IPS DF 6.9 (cell line): ENCODE data around the gene FLII.
"Not testable (repeated sequence)": the region's sequence is repeated elsewhere in the genome, so short reads cannot be mapped to it uniquely, and the experiment has no call there.

Experiments used
- DNase-seq: peaks from one replicate; pipeline ENCODE4 v3.0.0-alpha.2; 2013; ENCODE audit warnings: low read depth, low spot score
- H3K27ac ChIP-seq: one replicate; pipeline ENCODE4 v1.5.1; 2013; ENCODE audit warnings: low read length, control low read depth
- H3K27me3 ChIP-seq: 2 replicates; pipeline ENCODE4 v1.6.1; 2013; ENCODE audit warnings: mild to moderate bottlenecking, low read length; ENCODE audit not compliant: control insufficient read depth, insufficient read depth
- H3K36me3 ChIP-seq: 2 replicates; pipeline ENCODE4 v1.6.1; 2013; ENCODE audit warnings: low read length; ENCODE audit not compliant: control insufficient read depth, insufficient read depth
- H3K4me1 ChIP-seq: 2 replicates; pipeline ENCODE4 v1.6.1; 2013; ENCODE audit warnings: low read length; ENCODE audit not compliant: control insufficient read depth, insufficient read depth
- H3K4me3 ChIP-seq: 2 replicates; pipeline ENCODE4 v1.5.1; 2013; ENCODE audit warnings: mild to moderate bottlenecking, low read length
- H3K9me3 ChIP-seq: 2 replicates; pipeline ENCODE4 v1.6.1; 2013; ENCODE audit warnings: low read length, inconsistent platforms; ENCODE audit not compliant: control insufficient read depth, insufficient read depth
- WGBS: extraction: QIAGEN DNeasy Blood & Tissue Kit; methylation state at CpG from one replicate; pipeline ENCODE4 v1.1.7; 2013; ENCODE audit warnings: mixed read lengths, missing lambda C conversion rate; ENCODE audit not compliant: insufficient read length, insufficient coverage; 5-methylcytosine and 5-hydroxymethylcytosine counted together

Gene FLII

DNA sequence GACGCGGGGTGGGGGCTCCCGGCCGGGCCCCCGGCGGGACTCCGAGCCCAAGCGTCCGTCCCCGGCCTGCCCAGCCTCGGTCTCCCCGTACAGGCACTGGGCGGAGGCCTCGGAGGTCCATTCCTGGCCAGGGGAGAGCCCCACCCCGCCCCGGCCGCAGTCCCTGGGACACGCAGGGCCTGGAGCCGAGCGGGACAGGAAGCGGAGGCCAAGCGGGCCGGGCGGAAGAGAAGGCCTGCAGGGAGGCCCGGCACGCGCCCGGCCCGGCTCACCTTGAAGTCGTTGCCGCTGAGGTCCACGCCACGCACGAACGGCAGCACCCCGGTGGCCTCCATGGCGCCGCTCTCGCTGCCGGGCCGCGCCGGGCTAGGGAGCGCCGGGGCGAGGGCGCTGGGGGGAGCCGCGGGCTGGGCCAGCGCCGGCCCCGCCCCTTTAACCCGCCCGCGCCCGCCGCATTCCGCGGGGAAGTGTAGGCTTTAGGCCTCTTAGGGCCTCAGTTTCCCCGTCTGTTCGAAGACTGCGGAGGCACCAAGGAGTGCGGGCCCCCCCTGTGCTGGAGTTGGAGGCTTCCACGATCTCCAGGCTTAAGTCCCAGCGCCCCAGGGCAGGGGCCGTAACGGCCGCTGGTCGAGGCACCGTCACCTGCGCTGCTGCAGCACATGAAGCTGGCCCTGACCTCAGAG lies at the start of gene FLII:
Gene FLII, minus strand, starts transcription at position 383 of the 683 bp plus-strand sequence. Its CDS starts 48 bp downstream, at position 335.
- Histone ChIP-seq H3K4me3 (peak within 1 kb of the TSS; percentile 92), H3K27ac (no peak within 1 kb of the TSS), H3K9me3 (no peaks in the 10 kb centered on the region), H3K36me3 (peaks cover 24% of the 10 kb centered on the region), H3K27me3 (no peaks in the 10 kb centered on the region), H3K4me1 (peaks cover 6% of the 10 kb centered on the region)
- no CpG with 5 or more reads among the region's 71 CpGs for WGBS
- DNase-seq = no peak

DNA sequence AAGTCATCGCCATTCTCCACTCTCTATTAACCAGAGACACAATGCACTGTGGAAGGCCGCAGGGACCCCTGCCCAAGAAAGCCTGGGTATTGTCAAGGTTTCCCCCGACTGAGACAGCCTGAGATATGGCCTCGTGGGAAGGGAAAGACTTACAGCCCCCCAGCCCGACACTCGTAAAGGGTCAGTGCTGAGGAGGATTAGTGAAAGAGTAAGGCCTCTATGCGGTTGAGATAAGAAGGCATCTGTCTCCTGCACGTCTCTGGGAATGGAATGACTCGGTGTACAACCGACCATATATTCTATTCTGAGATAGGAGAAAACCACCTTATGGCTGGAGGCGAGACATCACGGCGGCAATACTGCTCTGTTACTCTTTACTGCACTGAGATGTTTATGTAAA lies 44.7 kb upstream of the FLII start:
- peaks cover 37% of the 10 kb centered on the region for H3K36me3 ChIP-seq

GRCh38 chr17:18300725-18301480 lies 42.4 kb upstream of the FLII start:
- peaks cover 30% of the 10 kb centered on the region for H3K36me3 ChIP-seq
- no peaks in the 10 kb centered on the region for H3K4me1 ChIP-seq
- H3K27me3 ChIP-seq = no peaks in the 10 kb centered on the region
- no peak for DNase-seq
- no peak overlapping the region for H3K27ac ChIP-seq
- H3K4me3 ChIP-seq = no peak overlapping the region
- no CpG with 5 or more reads among the region's 8 CpGs for WGBS
- no peaks in the 10 kb centered on the region for H3K9me3 ChIP-seq

More for the DNA sequence above, 44.7 kb upstream of the FLII start:
- H3K9me3 ChIP-seq, DNase-seq, H3K27ac ChIP-seq, H3K4me1 ChIP-seq, H3K27me3 ChIP-seq, H3K4me3 ChIP-seq: not testable (repeated sequence)
- WGBS = no CpG with 5 or more reads among the region's 13 CpGs

DNA sequence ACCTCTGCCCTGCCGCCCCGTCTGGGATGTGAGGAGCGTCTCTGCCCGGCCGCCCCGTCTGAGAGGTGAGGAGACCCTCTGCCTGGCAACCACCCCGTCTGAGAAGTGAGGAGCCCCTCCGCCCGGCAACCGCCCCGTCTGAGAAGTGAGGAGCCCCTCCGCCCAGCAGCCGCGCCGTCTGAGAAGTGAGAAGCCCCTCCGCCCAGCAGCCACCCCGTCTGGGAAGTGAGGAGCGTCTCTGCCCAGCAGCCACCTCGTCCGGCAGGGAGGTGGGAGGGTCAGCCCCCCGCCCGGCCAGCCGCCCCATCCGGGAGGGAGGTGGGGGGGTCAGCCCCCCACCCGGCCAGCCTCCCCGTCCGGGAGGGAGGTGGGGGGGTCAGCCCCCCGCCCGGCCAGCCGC lies 39.5 kb upstream of the FLII start:
- DNase-seq, H3K9me3 ChIP-seq, H3K4me3 ChIP-seq, H3K4me1 ChIP-seq, H3K27me3 ChIP-seq, H3K27ac ChIP-seq: not testable (repeated sequence)
- peaks cover 25% of the 10 kb centered on the region for H3K36me3 ChIP-seq
- whole genome bisulfite sequencing = no CpG with 5 or more reads among the region's 30 CpGs

- Histone ChIP-seq H3K9me3 (no peaks in the 10 kb centered on the region), H3K4me3 (no peak overlapping the region), H3K36me3 (peaks cover 25% of the 10 kb centered on the region), H3K4me1 (no peaks in the 10 kb centered on the region), H3K27me3 (no peaks in the 10 kb centered on the region), H3K27ac (no peak overlapping the region)
- no peak for DNase-seq
- no CpG with 5 or more reads among the region's 15 CpGs for WGBS
Measured at GRCh38 chr17:18291718-18292540, 33.4 kb upstream of the FLII start.

- Histone ChIP-seq H3K4me1 (no peaks in the 10 kb centered on the region), H3K36me3 (peaks cover 39% of the 10 kb centered on the region), H3K4me3 (no peak overlapping the region), H3K27me3 (no peaks in the 10 kb centered on the region), H3K9me3 (no peaks in the 10 kb centered on the region), H3K27ac (no peak overlapping the region)
- DNase-seq = no peak
- WGBS = no CpG with 5 or more reads among the region's 11 CpGs
Measured at GRCh38 chr17:18285296-18285695, 26.8 kb upstream of the FLII start.

DNA sequence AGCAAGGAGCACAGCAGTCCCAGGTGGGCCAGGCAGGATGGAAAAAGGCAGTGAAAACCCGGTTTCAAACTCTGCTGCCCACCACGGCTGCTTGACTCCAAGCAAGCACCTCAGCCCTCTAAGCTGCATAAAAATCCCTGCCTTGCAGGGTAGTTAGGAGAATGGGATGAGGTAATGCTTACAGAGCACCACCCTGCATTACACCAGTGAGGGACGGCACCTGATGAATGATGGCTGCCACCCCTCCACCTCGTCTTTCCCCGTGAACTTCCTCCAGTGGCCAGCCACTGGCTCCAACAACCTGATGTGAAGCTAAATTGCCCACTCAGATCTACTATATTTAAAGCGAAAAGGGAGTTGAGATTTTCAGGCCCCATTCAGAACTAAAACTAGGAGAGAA lies 23.2 kb upstream of the FLII start:
- Histone ChIP-seq H3K36me3 (peaks cover 48% of the 10 kb centered on the region), H3K27ac (no peak overlapping the region), H3K27me3 (no peaks in the 10 kb centered on the region), H3K4me1 (no peaks in the 10 kb centered on the region), H3K9me3 (no peaks in the 10 kb centered on the region), H3K4me3 (no peak overlapping the region)
- DNase-seq = no peak
- WGBS = no CpG with 5 or more reads among the region's 6 CpGs

DNA sequence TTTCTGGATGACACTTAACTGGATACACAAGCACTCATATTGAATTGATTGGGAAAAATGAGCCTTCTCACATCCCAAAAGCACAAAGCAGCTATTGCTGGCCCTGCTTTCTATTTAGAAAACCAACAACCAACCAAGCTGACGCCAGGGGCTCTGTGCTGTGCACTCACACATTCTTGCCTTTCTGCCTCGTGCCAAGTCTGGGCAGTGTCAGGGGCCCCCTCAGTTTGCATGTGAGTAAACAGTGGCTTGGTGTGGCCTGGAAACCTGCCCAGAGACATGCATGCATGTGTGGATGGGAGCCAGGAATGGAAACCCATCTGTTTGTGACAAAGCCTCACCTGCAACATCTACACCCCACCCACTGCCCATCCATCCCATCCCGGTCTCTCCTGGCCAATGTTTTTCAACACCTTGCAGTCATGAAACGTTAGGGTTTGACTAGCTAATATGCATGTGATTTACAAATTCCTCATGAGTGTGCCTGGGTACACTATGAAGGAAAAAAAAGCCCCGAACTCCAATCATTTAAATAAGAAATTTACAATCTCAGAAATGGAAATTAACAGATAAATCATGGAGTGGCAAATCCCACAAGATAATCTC lies 22.3 kb upstream of the FLII start:
- no peaks in the 10 kb centered on the region for H3K9me3 ChIP-seq
- WGBS = no CpG with 5 or more reads among the region's 5 CpGs
- no peak overlapping the region for H3K27ac ChIP-seq
- H3K4me3 ChIP-seq = no peak overlapping the region
- H3K36me3 ChIP-seq = peaks cover 48% of the 10 kb centered on the region
- no peaks in the 10 kb centered on the region for H3K27me3 ChIP-seq
- no peak for DNase-seq
- no peaks in the 10 kb centered on the region for H3K4me1 ChIP-seq

- H3K4me3 ChIP-seq = no peak overlapping the region
- no CpG with 5 or more reads among the region's 4 CpGs for WGBS
- no peaks in the 10 kb centered on the region for H3K27me3 ChIP-seq
- peaks cover 48% of the 10 kb centered on the region for H3K36me3 ChIP-seq
- H3K9me3 ChIP-seq = no peaks in the 10 kb centered on the region
- H3K4me1 ChIP-seq = no peaks in the 10 kb centered on the region
- no peak overlapping the region for H3K27ac ChIP-seq
- no peak for DNase-seq
Measured at GRCh38 chr17:18280249-18280648, 21.7 kb upstream of the FLII start.

GRCh38 chr17:18278867-18279266 lies 20.3 kb upstream of the FLII start:
- DNase-seq = no peak
- H3K27ac ChIP-seq = no peak overlapping the region
- H3K4me1 ChIP-seq = no peaks in the 10 kb centered on the region
- no peak overlapping the region for H3K4me3 ChIP-seq
- H3K36me3 ChIP-seq = peaks cover 49% of the 10 kb centered on the region
- no peaks in the 10 kb centered on the region for H3K27me3 ChIP-seq
- H3K9me3 ChIP-seq = no peaks in the 10 kb centered on the region
- WGBS = no CpG with 5 or more reads among the region's 3 CpGs
